Pons (tissue), 1 donor: ENCODE results near the gene ZNF718.
"Not testable (repeated sequence)": the region's sequence is repeated elsewhere in the genome, so short reads cannot be mapped to it uniquely, and the experiment has no call there.

Experiments
- DNase-seq: peaks from one replicate; pipeline ENCODE4 v3.0.0-alpha.2; 2016; ENCODE audit warnings: low spot score

ZNF718 gene

DNA sequence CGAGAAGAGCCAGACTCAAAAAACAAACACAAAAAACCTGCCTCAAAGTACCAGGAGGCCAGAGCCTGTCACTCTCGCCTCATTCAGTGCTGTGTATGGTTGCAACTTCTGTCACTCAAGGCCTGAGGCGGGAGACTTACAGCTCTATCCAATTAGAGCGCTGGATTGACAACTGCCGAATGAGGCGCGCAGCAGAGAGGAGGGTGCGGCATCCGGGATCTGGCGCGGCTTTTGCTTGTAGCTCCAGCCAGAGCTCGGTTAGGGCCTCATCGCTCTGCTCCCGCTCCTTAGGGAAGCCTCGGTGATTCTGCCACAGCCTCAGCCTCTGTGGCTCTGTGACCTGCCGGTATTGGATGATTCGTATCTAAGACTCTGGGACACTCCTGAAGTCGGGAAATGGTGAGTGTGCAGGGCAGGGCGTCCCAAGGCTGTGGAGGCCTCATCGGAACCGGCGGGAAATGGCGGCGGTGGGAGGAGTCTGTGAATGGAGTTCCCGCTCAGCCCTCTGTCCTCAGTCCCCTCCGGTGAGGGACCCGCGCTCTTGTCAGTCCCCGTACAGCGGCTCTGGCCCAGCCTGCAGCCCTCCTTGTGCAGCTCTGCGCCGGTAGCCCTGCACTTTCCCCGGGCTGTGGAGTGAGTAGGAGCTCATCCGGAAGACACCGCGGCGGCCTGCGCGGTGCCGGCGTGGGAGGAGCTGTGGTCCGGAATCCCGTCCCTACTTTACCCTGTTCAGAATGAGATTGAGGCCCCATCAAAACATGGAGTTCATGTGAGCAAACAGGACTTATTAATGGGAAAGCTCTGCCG lies at the start of gene ZNF718:
TSS of gene ZNF718 (plus strand) at position 227 of the 807 bp plus-strand sequence. CDS start at position 397, 170 bp downstream.
- peak; percentile 98 for DNase-seq

- DNase-seq = no peak
These were observed 38.4 kb upstream of the ZNF718 start for GRCh38 chr4:85951-86350.

DNA sequence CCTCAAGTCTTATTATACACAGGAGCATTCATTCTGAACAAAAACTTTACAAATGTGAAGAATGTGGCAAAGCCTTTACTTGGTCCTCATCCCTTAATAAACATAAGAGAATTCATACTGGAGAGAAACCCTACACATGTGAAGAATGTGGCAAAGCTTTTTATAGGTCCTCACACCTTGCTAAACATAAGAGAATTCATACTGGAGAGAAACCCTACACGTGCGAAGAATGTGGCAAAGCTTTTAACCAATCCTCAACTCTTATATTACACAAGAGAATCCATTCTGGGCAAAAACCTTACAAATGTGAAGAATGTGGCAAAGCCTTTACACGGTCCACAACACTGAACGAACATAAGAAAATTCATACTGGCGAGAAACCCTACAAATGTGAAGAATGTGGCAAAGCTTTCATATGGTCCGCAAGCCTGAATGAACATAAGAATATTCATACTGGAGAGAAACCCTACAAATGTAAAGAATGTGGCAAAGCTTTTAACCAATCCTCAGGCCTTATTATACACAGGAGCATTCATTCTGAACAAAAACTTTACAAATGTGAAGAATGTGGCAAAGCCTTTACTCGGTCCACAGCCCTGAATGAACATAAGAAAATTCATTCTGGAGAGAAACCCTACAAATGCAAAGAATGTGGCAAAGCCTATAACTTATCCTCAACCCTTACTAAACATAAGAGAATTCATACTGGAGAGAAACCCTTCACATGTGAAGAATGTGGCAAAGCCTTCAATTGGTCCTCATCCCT lies 37.6 kb upstream of the ZNF718 start:
- not testable (repeated sequence) for DNase-seq

DNA sequence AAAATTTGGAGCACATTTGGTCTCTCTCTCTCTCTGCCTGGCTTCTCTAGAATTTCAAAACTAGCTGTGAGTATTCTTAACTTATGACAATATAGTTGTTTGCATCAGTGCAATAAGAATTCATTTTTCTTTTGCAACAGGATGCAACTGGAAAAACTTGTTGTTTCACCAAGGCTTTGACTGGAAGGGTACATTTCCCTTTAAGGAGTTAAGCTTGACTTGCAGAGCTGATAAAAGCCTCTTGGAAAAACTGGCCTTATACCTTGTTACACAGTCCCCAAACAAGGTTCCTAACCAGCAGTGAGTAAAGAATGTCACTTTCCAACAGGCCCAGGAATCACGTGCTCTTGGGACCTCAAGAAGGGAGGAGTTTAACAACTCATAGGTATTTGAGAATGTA lies 25.9 kb upstream of the ZNF718 start:
- no peak for DNase-seq

GRCh38 chr4:99863-100262 lies 24.4 kb upstream of the ZNF718 start:
- no peak for DNase-seq

DNA sequence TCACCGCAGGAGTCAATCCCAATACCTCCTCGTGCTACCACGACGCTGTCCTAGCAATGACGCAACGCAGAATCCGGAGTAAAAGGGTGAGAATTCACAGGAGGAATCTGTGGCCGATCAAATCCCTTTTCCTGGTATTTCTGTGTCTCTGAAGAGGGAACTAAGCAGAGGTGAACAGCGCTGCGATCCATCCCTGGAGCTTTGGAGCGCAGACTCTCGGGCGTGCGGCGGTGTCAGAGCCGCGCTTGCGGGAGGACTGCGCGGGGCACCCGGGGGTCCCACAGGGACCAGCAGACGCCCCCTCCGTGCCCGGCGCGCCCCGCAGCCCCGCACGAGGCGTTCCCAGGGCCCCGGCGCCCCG lies 17.2 kb upstream of the ZNF718 start:
- no peak for DNase-seq

GRCh38 chr4:107444-108429 lies 16.6 kb upstream of the ZNF718 start:
- DNase-seq = no peak

DNA sequence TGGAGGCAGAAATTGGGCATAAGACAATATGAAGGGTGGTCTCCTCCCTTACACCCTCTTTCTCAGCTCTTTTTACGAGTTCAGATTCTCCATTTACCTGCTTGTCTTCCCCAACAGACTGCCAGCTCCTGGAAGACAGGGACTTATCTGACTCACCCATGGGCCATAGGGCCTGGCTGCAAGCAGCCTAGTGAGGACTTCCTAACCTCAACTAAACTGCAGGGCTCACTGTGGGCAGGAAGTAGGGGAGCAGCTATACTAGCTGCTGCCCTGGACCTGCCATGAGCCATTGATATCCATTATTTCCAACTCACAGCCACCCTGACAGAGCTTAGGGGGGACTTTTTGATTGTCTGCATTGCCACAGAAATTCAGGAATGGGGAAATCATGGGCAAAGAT lies 11.5 kb upstream of the ZNF718 start:
- DNase-seq = no peak

DNA sequence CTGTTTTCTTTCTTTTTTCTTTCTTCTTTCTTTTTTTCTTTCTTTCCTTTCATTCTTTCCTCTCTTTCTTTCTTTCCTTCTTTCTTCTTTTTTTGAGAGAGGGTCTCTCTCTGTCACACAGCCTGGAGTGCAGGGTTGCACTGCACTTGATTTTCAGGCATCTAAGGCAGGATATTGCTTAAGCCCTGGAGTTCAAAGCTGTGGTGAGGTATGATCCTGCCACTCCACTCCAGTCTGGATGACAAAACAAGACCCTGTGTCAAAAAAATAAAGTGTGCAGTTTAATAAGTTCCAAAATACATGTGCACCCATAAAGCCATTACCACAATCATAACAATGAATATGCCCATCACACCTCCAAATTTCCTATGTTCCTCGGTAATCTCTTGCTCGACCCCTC lies 10.6 kb upstream of the ZNF718 start:
- no peak for DNase-seq

DNA sequence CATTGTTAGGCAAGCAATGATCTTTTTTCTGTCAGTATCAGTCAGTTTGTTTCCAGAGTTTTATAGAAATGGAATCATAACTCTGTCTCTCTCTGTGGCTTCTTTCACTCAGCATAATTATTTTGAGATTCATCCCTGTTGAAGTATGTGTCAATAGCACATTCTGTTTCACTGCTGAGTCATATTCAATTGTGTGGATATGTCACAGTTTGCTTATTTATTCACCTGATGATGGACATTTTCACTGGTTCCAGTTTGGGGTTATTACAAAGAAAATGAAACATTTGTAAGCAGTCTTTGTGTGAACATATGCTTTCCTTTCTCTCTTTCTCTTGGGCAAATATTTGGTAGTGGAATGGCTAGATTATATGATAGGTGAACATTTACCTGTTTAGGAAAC lies 10.2 kb upstream of the ZNF718 start:
- DNase-seq = no peak

- DNase-seq = no peak
These were observed 7.8 kb upstream of the ZNF718 start for GRCh38 chr4:116499-116898.

GRCh38 chr4:120616-121015 lies 3.7 kb upstream of the ZNF718 start:
- no peak for DNase-seq

- DNase-seq = no peak
These were observed 2.8 kb upstream of the ZNF718 start for GRCh38 chr4:121408-122084.

GRCh38 chr4:123922-124274 lies 403 bp upstream of the ZNF718 start:
- not testable (repeated sequence) for DNase-seq

- DNase-seq = no peak
These were observed 930 bp downstream of the ZNF718 start for GRCh38 chr4:125091-125771.

DNA sequence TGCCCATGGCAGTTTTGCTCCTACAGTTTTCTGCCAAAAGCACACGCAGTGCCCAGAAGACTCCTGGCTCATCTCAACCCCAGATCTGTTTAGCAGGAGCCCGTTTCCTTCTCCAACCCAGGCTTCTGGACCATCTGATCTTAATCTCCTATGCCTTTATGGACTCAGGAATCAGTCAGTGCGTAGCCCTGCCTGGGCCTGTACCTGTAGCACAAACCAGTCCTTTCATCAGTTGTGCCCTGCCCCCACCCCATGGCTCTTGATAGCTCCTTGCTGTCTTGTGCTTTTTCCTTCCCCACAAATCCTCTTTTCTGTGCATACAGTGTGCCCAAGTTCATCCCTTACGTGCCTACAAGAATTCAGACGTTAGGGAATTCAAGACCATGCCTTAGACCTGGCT lies 1.5 kb downstream of the ZNF718 start:
- DNase-seq = no peak

GRCh38 chr4:132483-132882 lies 8.2 kb downstream of the ZNF718 start:
- DNase-seq = no peak

DNA sequence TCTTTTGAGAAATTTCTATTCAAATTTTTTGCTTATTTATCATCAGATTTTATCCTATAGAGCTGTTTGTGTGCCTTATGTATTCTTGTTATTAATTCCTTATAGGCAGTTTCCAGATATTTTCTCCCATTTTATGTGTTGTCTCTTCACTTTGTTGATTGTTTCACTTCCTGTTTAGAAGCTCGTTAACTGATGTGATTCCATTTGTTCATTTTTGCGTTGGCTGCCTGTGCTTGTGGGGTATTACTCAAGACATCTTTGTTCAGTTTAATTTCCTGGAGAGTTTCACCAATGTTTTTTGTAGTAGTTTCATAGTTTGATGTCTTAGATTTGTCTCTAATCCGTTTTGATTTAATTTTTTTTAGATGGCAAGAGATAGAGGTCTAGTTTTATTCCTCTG lies 14.6 kb downstream of the ZNF718 start:
- no peak for DNase-seq

- DNase-seq = no peak
These were observed 15.4 kb downstream of the ZNF718 start for GRCh38 chr4:139691-140090.

DNA sequence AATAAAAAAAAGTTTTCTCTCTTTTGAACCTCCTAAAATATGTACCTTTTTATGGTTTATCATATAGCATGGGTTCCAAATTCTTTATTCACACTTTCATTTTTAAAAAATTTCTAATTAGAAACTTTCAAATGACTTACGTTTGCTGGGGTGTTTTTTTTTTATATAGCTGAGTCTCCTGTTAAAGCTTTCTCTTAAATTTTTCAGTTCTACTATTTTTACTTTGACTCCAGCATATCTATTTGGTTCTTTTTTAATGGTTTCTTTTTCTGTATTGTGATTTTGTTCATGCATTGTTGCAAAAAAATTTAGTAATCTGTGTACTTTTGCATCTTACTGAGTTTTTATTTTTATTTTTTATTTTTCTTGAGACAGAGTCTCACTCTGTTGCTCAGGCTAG lies 22.3 kb downstream of the ZNF718 start:
- no peak for DNase-seq

DNA sequence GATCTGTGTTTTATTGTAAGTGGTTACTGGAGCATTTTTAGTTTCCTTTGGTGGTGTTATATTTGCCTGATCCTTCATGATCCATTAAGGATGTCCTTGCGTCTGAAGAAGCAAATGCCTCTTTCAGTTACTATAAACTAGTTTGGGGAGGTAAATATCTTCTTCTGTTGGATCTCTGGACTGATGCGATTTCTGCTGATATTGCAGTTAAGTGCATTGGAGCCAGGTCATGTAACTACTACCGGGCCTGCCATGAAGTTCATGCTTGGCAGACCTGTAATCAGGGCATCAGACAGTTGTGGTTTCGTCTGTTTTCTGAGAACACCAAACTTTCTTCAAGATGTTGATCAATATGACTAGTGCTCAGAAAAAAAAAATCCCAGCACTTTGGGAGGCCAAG lies 22.9 kb downstream of the ZNF718 start:
- no peak for DNase-seq
